ENCODE measurements around the gene ANKMY1. TPM values are rescaled to one million over a fixed set of nuclear protein-coding genes. Genes with fewer than 3 reads are reported as not detected.

Gene ANKMY1
- total and polyA plus RNA-seq, 2 of the 13 experiments (the other 11 are each of a cell fraction or from before 2014, with no cell fraction given) = 11.7 to 18.8 TPM

GRCh38 chr2:240445961-240446663 lies 111.7 kb downstream of the ANKMY1 start:
- Histone ChIP-seq H3K9ac (ENCODE audit: insufficient read depth, low read depth, low read length) (no peak overlapping the region), H3K9me3 (ENCODE audit: low read length) (no peaks in the 10 kb centered on the region), H2AFZ (ENCODE audit: low read length) (no peak overlapping the region), H3K4me1 (ENCODE audit: insufficient read depth, low read length) (0 out of 2 replicates have a peak, but pooled peaks cover 8% of the 10 kb centered on the region), H3K36me3 (replicated peaks in 1 of 2; ENCODE audit: control insufficient read depth in 1 of 2, insufficient read depth in 2 of 2, low read length in 2 of 2) (no peaks in the 10 kb centered on the region), H3K27ac (ENCODE audit: extremely low read length, insufficient read depth, low read length) (no peak overlapping the region), H3K4me3 (replicated peaks in 1 of 3; ENCODE audit: insufficient read depth in 1 of 3, low read depth in 2 of 3, low read length in 3 of 3) (no peak overlapping the region), H3K27me3 (ENCODE audit: control insufficient read depth in 1 of 2, insufficient read depth in 2 of 2, low read length in 2 of 2) (peaks cover 16 to 43% of the 10 kb centered on the region in 2 experiments; a peak in 4 of 5 replicates), H3K79me2 (ENCODE audit: insufficient read depth, low read length) (no peaks in the 10 kb centered on the region), H3K4me2 (ENCODE audit: low read depth, low read length) (no peak overlapping the region), H4K20me1 (ENCODE audit: insufficient read depth, low read length) (peaks cover 1% of the 10 kb centered on the region; the same call in 1 of the 2 replicates)
- DNase-seq (ENCODE audit: low spot score) (no peak), FAIRE-seq (no peak), ATAC-seq (no peak)
- TF ChIP-seq, protein P1, sequence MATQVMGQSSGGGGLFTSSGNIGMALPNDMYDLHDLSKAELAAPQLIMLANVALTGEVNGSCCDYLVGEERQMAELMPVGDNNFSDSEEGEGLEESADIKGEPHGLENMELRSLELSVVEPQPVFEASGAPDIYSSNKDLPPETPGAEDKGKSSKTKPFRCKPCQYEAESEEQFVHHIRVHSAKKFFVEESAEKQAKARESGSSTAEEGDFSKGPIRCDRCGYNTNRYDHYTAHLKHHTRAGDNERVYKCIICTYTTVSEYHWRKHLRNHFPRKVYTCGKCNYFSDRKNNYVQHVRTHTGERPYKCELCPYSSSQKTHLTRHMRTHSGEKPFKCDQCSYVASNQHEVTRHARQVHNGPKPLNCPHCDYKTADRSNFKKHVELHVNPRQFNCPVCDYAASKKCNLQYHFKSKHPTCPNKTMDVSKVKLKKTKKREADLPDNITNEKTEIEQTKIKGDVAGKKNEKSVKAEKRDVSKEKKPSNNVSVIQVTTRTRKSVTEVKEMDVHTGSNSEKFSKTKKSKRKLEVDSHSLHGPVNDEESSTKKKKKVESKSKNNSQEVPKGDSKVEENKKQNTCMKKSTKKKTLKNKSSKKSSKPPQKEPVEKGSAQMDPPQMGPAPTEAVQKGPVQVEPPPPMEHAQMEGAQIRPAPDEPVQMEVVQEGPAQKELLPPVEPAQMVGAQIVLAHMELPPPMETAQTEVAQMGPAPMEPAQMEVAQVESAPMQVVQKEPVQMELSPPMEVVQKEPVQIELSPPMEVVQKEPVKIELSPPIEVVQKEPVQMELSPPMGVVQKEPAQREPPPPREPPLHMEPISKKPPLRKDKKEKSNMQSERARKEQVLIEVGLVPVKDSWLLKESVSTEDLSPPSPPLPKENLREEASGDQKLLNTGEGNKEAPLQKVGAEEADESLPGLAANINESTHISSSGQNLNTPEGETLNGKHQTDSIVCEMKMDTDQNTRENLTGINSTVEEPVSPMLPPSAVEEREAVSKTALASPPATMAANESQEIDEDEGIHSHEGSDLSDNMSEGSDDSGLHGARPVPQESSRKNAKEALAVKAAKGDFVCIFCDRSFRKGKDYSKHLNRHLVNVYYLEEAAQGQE (IDR thresholded peaks at IDR 0.05; ENCODE audit: borderline replicate concordance in 1 of 2, low read depth in 1 of 2, low read length in 2 of 2) = peak; percentile 10 to 64; a peak in 3 of 4 replicates
- TF ChIP-seq FOXP1 (IDR thresholded peaks at IDR 0.05) (no peak), FOXP1 (CRISPR knock-in tag; IDR thresholded peaks at IDR 0.05) (no peak), MIER2 (CRISPR knock-in tag; IDR thresholded peaks at IDR 0.05) (0 out of 2 replicates have a peak, but pooled peaks have one; percentile 27), RARG (CRISPR knock-in tag; IDR thresholded peaks at IDR 0.05; ENCODE audit: low read depth) (no peak), CENPT (CRISPR knock-in tag; IDR thresholded peaks at IDR 0.05; ENCODE audit: low read depth) (no peak), CAMTA2 (CRISPR knock-in tag; IDR thresholded peaks at IDR 0.05; ENCODE audit: borderline replicate concordance) (no peak)
- TF ChIP-seq, protein P2, sequence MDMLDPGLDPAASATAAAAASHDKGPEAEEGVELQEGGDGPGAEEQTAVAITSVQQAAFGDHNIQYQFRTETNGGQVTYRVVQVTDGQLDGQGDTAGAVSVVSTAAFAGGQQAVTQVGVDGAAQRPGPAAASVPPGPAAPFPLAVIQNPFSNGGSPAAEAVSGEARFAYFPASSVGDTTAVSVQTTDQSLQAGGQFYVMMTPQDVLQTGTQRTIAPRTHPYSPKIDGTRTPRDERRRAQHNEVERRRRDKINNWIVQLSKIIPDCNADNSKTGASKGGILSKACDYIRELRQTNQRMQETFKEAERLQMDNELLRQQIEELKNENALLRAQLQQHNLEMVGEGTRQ (IDR thresholded peaks at IDR 0.05; ENCODE audit: low read depth, low read length) = no peak
- TF ChIP-seq, protein P2 (CRISPR knock-in tag; IDR thresholded peaks at IDR 0.05; ENCODE audit: borderline replicate concordance) = no peak
- BruUV-seq (replicated peaks) = no TSS peak
- intact Hi-C loops (cut with micrococcal nuclease; ENCODE audit: unreplicated experiment) (no loop called here), in situ Hi-C loops (cut with HindIII; ENCODE audit: extremely low pct_ligation_motif_present, low pct_unique_long_range_greater_than_20kb) (no loop called here)
- WGBS (ENCODE audit: low lambda C conversion rate) = 84% methylated on average over 11 of the region's 24 CpGs
- ChIA-PET CTCF (ENCODE audit: low intra/inter-chr PET ratio, low total read pairs) (no interaction called here), POLR2A (no interaction called here)

Data from HepG2 (cell line).